Midbrain (tissue), 1 donor: Measurements from ENCODE around the gene MANF.
A peak's percentile ranks its signal among the peaks of the same experiment; 100 is the strongest.
"Not testable (repeated sequence)": the region's sequence is repeated elsewhere in the genome, so short reads cannot be mapped to it uniquely, and the experiment has no call there.

Experiments used
- DNase-seq: peaks from one replicate; lab custom pipeline; 2025; lab: John Stamatoyannopoulos, UW

MANF gene

DNA sequence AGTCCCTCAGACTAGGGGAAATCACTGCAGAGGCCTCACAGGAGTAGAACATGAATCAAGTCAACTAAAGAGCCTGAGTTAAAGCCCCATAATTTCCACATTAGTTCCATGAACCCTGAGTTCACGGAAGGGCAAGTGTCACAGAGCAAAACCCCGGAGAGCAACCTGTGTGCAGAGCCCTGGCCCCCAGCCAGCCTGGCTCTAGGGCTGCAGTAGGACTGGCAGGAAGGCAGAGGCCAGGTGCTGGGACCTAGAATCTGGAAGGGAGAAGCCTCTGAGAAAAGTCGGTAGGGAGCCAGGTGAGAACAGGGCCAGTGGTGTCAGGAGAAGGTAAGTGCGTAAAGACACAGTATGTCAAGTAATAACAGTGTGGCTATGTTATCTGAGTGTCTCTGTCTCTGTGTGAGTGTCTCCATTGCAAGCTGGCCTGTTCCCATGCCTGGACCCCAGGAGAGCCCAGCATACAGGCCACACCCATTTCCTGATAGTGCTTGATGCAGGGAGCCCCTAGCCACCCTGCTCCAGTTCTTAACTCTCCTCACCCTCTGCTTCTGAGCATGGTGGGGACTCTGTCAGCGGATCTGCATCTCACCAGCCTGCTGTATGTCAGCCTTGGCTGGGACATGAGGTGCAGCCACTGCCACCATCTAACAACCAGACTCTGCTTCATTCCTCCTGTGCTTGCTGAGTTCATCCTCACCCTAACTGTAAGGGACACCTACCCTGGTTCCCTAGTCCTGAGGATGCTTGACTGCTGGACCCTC lies 11.3 kb upstream of the MANF start:
- no peak for DNase-seq

DNA sequence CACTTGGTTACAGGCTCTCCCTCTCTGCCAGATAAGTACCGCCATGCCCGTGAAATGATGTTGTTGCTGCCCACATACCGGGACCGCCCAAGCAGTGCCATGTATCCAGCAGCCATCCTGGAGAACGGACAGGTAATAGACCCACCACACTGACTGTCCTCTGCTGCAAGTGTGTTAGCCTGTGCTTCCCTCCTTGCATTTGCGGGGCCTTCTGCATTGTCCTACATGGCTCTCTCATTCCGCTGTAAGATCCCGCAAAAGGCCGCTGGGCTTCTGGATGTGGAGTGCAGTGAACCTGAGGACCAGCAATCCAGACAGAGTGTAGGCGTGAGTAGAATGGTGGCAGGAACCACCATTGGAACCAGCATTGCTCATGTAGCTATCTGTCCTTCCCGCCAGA lies 10.6 kb upstream of the MANF start:
- no peak for DNase-seq

DNA sequence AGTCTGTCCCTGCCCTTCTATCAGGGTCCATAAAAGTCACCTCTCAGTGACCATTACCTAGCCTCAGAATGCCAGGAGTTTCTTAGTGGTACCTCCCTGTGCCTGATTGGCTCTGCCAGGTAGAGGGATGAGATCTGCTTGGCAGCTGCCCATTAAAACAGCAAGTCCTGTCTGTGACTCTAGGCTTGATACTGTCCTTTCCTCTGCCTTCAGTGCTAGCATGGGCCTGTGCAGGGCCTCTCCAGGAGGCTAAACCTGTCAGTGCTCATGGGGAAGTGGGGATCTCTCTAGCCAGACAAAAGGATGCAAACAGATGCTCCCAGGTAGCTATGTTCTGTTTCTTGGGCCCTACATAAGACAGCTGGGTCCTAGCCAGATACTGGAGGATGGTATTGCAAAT lies 10.0 kb upstream of the MANF start:
- DNase-seq = no peak

DNA sequence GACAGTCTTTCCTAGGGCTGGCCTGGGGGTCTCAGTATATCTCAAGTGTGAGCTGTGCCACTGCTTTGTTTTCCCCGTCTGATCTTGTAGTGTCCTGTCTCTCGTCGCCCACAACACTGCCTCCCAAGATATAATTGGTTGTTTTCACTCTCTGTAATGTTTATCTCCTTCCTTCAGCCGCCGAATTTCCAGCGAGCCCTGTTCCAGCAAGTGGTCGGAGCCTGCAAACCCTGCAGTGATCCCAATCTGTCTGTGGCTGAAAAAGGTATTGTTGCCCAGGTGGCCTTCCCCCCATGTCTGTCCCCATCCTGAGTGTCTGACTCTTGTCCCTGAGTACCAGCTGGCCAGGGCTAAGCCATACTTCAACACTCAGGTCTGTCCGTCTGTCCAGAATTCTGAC lies 9.5 kb upstream of the MANF start:
- DNase-seq = no peak

DNA sequence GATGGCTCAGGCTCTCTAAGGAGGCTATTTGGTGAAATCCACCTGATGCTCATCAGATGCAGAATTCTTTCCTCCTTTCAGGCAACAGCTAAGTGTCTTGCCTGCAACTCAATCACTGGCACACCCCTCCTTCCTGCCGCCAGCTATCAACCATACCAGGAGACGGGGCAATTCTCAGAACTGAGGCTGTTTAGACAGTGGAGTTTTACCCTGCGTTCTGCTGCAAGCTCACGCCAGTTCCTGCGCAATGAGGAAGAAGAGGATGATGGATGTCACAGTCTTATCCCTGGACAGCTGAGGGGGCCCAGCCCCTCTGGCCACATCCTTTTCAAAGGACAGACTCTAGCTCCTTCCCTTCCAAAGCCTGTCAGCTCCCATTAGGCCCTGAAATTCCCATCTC lies 7.0 kb upstream of the MANF start:
- DNase-seq = no peak

DNA sequence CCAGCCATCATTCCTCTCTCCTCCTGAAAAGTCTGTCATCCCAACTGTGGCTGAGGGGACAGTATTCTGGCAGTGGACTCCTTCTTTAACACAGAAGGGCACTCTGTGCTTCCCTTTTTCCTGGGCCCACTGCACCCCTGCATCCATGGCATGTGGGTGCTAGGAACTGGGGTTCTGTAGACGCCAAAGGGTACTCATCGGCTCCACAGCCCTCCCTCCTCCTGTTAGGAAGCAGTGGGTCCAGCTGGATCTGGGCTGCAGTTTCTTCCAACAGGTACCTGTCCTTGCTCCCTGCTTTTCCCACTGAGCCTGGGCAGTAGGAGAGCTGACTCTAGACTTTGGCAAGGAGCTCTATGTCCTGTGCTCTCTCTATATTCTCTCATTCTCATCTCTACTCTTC lies 6.4 kb upstream of the MANF start:
- no peak for DNase-seq

DNA sequence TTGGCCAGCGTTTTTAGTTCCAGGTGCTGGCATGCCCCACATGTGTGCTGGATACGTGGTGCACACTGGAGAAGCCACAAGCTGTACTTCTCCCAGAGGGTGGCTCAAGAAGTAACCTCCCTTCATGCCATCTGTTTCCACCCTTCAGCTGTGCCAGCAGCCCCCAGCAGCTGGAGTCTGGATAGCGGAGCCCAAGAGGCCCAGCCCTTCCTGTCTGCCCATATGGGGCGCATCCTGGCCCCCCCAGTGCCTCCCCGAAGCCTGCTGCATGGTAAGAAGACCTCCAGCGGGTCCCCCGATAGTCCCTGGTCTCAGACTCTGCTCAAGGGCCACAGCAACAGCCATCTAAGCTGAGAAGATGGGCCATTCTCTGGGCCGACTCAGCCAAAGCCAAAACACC lies 5.8 kb upstream of the MANF start:
- no peak for DNase-seq

DNA sequence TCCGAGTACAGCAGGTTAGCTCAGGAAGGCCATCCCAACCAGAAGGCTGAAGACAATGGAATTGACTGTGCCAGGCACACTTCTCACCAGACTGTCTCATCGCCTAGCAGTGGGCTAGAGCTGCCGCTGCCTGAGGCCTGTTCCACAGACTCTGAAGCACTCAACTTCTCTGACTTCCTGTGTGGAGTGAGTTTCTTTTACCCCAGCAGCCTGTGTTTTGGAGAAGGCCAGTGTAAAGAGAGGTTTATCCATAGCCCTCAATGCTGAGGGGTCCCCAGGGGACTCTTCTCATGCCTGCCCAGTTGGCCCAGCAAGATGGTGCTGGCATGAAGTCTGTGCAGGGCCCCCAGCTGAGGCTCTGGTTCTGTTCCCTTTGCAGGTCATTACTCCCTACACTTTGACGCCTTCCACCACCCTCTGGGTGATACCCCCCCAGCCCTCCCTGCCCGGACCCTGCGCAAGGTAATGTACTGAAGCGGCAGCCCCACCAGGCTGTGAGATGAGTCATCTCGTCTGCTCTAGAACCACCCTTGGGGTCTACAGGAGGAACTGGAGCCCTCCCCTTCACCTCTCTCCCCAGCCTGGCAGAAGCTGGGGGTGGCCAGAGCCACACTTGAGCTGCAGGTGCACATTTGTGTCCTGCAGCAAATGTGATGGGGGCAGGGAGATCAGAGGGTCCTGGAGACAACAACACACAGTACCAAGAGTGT lies 5.2 kb upstream of the MANF start:
- no peak for DNase-seq

DNA sequence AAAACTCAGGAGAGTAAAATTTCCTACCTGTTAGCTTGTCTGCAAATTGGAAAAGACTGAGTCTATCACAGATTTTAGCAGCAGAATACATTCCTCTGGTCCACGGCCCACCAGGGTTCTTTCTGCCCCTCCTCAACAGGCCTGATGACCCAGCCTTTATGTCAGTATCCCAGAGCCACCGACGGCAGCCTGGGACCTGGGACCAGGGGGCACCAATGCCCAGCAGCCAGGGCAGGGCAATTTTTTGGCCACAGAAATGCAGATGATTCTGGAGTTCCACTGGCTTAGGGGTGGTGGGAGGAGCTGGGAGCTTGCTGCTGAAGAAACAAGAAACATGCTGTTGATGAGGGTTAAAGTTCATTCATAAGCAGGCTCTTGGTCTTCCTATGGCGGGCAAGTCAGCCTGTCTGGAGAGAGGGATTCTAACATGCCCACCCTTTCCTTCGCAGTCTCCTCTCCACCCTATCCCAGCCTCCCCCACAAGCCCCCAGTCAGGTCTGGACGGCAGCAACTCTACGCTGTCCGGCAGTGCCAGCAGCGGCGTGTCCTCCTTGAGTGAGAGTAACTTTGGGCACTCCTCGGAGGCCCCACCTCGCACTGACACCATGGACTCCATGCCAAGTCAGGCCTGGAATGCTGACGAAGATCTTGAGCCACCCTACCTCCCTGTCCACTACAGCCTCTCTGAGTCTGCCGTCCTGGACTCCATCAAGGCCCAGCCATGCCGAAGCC lies 4.3 kb upstream of the MANF start:
- DNase-seq = no peak

DNA sequence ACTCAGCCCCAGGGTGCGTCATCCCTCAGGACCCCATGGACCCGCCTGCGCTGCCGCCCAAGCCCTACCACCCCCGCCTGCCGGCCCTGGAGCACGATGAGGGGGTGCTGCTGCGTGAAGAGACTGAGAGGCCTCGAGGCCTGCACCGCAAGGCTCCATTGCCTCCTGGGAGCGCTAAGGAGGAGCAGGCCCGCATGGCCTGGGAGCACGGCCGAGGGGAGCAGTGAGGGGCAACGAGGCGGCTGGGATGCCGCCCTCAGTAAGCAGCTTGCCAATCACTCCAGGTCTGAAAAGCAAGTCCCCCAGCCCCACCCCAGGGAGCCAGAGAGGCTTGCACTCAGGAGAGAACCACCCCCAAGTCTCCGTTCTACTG lies 3.8 kb upstream of the MANF start:
- DNase-seq = no peak

DNA sequence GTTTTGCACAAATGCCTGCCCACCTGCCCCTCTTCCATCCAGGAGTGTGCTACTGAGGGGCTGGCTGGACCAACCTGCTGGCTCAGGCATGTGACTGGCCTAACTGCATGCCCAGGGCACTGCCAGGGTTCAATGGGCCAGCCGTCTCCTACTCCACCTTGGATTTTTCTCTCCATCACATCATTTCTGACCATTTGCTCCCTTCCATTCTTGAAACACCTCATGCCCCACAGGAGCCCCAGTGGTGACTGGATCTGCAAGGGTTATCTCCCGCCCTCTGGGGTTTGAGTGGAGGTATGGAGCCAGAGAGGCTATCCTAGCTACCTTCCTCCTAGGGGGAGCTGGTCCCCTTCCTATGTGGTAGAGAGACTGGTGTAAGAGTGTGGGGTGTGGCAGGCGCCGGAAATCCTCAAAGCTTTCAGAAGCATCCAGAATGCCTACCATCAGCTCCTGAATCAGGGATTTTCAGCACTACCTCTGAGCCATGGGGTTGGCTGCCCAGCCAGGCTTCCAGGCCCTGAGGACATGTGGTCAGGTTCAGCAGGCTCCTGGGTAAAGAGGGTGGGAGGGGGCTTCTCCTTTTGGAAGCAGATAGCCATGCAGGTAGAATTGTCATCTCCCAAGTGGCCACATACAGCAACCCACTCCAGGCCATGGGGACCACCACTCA lies 2.9 kb upstream of the MANF start:
- no peak for DNase-seq

DNA sequence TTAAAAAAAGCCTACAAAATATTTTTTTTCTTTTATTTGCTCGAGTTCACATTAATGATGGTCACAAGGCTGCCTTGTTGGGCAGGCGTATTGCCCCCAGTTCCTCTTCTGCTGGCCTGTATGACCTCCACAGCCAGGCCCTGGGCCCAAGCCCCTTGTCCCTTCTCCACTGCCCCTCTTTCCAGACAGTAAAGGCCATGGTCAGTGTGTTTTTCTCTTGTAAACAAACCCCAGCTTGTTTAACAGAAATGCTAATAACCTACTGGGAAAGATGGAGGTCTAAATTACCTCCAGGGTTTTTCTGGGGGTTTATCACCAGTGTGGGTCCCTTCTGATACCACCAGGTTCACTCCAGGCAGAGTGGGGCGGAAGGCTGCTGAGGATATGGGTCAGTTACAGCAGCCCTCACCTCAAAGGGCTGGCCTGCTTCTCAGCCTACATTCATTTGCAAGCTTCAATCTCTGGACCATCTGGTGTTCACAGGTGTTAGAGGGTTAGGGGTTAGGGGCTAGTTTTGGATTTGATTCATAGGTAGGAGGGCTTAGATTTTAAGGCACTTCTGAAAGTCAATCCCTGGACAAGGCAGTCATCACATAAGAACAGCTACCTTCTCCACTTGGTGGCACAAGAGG lies 2.0 kb upstream of the MANF start:
- DNase-seq = no peak

DNA sequence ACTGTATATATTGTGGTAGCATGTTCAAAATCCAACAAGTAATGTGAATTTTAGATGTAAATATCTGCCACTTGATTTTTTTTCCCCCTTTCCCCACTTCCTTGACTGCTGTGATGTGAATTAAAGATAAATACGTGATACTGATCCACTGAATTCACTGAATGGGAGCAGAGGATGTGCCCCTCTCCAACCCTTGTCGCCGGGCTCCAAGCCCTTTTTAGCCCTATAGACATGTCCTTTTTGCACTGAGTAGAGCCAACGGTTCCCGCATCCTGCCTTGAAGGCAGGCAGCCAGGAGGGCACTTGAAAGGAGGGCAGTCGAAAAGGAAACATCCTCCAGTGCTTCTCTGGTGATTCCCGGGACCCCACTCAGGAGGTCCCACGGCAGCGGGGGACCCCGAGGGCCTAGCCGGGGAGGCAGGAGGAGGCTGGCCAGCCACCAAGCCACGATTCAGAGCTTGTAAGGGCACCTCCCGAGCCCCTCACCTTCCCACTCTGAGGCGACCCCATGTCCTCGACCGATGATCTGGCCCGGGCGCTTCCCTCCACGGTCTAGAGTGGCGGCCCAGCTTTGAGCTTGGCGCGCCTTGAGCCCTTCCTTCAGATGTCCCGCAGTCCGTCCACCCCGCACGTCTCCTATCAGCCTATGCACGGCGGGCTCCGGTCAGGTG lies 901 bp upstream of the MANF start:
- no peak for DNase-seq

DNA sequence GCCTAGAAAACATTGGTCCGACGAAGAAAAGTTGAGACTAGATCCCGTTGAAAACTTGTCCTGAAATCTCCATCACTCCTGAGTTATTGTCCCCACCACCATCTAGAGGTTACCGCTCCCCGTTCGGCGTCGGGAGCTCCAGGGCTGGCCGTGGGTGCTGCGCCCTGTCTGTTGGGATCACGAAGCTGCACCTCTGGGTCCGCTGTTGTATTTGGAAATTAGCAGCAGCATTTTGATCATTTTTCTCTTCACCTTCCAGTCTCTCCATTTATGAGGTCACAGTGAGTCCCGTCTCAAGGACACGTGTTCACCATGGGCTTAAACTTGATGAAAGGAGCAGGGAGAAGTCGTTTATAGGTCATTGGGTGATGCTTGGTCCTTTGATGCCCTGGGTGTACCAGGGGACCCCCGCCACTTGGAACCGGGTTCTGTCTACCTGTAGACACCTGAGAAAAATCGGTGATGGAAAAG lies 565 bp downstream of the MANF start:
- no peak for DNase-seq

DNA sequence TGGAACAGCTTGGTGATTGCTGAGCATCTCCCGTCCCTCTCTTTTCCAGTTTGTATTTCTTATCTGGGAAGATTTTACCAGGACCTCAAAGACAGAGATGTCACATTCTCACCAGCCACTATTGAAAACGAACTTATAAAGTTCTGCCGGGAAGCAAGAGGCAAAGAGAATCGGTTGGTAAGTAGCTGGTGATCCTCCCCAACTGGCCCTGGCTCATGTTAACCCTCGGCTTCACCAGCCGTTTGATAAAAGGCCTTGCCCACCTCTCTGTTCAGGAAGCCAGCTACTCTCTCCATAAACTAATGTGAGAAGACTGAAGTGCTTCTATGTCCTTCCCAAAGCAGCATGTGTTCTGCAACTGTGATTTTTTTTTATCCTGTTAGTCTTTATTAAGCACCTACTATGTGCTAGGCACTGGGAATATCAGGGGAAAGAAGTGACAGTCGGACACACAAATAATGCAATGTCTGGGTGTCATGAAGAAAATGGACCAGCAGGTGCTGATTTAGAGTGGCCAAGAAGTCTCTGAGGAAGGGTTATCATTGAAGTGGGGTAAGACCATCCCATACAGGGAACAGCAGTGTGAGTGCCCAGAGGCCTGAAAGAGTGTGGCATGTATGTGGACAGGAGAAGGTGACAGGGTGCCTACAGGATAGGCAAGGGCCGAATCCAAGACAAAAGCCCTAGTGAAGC lies 1.2 kb downstream of the MANF start:
- DNase-seq = no peak

DNA sequence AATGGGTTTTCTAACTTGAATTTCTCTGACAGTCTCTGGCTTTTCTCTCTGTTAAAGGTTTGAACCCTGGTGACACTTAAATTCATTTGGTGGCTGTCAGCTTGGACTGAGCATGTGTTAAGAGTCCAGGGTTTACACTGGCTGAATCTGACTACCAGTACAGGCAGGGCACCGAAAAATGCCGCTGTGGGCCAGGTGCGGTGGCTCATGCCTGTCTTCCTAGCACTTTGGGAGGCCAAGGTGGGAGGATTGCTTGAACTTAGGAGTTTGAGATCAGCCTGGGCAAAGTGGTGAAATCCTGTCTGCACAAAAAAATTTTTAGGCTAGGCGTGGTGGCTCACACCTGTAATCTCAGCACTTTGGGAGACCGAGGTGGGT lies 1.8 kb downstream of the MANF start:
- no peak for DNase-seq

DNA sequence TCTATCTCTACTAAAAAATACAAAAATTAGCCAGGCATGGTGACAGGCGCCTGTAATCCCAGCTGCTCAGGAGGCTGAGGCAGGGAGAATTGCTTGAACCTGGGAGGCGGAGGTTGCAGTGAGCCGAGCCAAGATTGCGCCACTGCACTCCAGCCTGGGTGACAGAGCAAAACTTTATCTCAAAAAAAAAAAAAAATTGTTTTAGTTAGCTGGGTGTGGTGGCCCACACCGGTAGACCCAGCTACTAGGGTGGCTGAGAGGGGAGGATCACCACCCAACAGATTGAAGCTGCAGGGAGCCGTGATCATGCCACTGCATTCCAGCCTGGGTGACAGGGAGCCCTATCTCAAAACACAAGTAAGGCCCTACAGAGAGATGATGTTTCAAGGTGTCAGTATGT lies 2.2 kb downstream of the MANF start:
- DNase-seq = not testable (repeated sequence)

DNA sequence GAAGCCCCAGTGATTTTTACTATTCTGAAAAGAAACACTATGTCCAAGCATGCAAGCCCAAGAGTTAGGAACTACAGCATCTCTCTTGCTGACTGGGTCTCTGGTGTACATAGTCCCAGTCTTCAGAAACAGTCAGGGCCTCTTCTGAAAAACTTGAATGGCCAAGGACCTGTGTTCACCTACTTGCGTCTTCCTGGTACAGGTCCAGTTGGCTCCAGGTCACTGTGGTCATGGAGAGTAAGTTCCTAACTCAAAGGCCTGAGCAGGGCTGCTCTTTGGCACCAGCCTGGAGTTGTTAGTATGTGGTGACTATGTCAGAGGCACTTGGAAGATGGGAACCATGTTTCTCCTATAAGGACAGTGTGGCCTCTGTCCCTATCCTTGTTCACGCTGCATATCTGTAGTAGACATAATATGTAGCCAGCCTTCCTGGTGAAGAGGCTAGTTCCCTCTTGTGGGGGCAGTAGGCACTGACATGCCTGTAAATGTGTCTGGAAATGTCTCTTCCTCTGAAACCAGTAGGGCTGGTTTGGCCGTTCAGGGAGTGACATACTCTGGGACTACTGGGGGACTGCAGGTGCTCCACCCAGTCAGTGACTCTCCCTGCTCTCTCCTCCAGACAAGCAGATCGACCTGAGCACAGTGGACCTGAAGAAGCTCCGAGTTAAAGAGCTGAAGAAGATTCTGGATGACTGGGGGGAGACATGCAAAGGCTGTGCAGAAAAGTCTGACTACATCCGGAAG lies 3.4 kb downstream of the MANF start:
- DNase-seq = no peak

DNA sequence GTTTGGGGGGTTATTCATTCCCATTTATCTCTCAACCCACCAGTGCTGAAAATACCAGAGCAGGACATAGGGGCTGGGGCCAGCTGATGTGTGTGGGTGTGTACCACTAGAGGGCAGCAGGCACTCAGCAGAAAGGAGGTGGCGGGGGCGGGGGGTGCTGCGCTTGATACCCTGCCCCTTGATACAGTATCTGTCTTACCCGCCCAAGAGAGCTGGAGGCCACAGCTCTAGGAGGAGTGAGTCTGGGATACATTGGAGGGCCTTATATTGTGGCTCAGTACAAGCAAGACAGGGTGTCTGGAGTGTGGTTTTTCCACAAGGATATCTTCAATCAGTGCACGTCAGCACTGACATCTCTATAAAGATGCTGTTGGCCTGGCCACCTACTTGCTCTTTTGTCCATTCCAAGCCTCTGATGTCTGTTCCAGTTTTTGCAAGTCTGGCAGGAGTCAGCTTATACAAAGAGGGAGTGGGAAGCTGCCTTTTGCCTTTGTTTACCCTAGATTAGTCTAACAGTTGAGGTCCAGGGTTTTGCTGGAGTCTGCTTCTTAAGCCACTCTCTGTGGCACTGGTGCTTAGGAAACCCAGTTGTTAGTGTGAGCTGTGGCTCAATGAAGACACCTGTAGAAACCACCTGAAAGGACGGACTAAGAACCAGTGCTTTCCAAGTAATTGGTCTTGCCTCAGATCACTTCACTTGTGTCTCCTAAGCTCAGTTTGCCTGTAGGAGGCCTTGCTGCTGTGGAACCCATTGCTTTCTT lies 4.5 kb downstream of the MANF start:
- DNase-seq = peak; percentile 26
